AG04450 (cell line): ENCODE data around the gene GABRD. TPM values are rescaled to one million over a fixed set of nuclear protein-coding genes. Genes with fewer than 3 reads are reported as not detected.

Experiments
- CTCF ChIA-PET: fragments of 300-600, 350-600 bp; formaldehyde crosslinking; extraction: SDS; loops from one replicate; lab custom pipeline; 2022; ENCODE audit warnings: antibody characterized with exemption, inconsistent platforms; lab: Charles Lee
- POLR2A ChIA-PET: fragments of 350-600 bp; formaldehyde crosslinking; extraction: SDS; loops from one replicate; lab custom pipeline; 2021; ENCODE audit warnings: antibody characterized with exemption, inconsistent platforms; lab: Yijun Ruan, JAX
- DNase-seq: peaks from one replicate; pipeline ENCODE4 v3.0.0-alpha.2; 2011; ENCODE audit warnings: low read depth, low spot score
- H3K27ac ChIP-seq: one replicate; pipeline ENCODE4 v1.5.1; 2012; ENCODE audit warnings: low read depth, low read length, control low read depth
- H3K27me3 ChIP-seq: one replicate; pipeline ENCODE4 v1.6.0; 2012; ENCODE audit warnings: low read length; ENCODE audit not compliant: control insufficient read depth, insufficient read depth
- H3K4me3 ChIP-seq: 2 replicates; pipeline ENCODE4 v1.5.1; 2011; ENCODE audit warnings: mild to moderate bottlenecking, low read depth, low read length, control low read depth
- H3K9me3 ChIP-seq: 2 replicates; pipeline ENCODE4 v1.5.1; 2012; ENCODE audit warnings: low read length; ENCODE audit not compliant: control insufficient read depth, insufficient read depth
- polyA plus RNA-seq: library from polyadenylated mRNA; depleted of rRNA; stranded (reverse); fragments of >200 nt; gene quantifications from 2 replicates; pipeline ENCODE4 v1.2.3, GENCODE V29; 2011
- TF ChIP-seq, protein P1 (sequence below): IDR thresholded peaks from 2 replicates; pipeline ENCODE4 v1.5.1; 2011; ENCODE audit warnings: low read depth, low read length, control low read depth, inconsistent platforms

GABRD gene
- polyA plus RNA-seq, 1 experiment = not detected

DNA sequence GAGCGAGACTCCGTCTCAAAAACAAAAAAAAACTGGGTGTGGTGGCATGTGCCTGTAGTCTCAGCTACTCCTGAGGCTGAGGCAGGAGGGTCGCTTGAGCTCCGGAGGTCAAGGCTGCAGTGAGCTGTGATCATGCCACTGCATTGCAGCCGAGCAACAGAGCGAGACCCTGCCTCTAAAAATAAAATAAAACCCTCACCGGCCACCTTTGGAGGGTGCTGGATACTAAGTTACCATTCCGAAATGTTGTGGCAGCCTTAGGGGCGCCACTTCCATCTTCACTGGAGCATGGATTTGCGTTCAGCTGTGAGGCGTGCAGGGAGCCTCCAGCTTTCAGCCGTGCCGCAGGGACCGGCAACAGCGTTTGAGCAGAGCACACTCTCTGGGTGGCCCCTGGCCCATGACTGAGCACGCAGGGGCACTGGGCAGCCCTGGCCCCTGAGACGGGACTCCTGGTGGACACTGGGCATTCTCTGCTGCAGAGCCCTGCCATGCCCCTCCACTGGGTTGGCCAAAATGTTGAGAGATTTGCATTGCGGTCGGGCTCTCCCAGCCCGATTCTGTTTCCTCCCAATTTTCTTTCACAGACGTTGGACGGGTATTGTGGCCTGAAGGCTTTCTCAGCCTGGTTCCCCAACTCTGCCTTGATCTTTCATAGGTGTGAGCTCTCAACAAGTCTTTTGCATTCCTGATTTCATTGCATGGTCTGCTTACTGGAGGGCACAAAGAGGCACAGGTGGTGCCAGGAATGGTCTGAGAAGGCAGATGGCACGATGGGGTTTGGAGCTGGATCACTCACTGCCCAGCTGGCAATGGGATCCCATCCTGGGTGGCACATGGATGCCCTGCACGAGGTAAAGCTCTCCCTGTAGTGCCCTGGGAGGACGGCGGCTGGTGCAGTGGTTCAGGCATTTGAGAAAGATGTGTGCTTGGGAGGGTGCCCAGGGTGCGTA, 9.8 kb upstream of the GABRD start:
- TF ChIP-seq, protein P1, sequence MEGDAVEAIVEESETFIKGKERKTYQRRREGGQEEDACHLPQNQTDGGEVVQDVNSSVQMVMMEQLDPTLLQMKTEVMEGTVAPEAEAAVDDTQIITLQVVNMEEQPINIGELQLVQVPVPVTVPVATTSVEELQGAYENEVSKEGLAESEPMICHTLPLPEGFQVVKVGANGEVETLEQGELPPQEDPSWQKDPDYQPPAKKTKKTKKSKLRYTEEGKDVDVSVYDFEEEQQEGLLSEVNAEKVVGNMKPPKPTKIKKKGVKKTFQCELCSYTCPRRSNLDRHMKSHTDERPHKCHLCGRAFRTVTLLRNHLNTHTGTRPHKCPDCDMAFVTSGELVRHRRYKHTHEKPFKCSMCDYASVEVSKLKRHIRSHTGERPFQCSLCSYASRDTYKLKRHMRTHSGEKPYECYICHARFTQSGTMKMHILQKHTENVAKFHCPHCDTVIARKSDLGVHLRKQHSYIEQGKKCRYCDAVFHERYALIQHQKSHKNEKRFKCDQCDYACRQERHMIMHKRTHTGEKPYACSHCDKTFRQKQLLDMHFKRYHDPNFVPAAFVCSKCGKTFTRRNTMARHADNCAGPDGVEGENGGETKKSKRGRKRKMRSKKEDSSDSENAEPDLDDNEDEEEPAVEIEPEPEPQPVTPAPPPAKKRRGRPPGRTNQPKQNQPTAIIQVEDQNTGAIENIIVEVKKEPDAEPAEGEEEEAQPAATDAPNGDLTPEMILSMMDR = no peak
- ChIA-PET POLR2A (no interaction called here), CTCF (no interaction called here)
- H3K27ac ChIP-seq = no peak overlapping the region
- no peak for DNase-seq
- no peaks in the 10 kb centered on the region; the same call in 1 of the 2 replicates for H3K9me3 ChIP-seq
- no peak overlapping the region for H3K4me3 ChIP-seq
- H3K27me3 ChIP-seq = peaks cover 24% of the 10 kb centered on the region

DNA sequence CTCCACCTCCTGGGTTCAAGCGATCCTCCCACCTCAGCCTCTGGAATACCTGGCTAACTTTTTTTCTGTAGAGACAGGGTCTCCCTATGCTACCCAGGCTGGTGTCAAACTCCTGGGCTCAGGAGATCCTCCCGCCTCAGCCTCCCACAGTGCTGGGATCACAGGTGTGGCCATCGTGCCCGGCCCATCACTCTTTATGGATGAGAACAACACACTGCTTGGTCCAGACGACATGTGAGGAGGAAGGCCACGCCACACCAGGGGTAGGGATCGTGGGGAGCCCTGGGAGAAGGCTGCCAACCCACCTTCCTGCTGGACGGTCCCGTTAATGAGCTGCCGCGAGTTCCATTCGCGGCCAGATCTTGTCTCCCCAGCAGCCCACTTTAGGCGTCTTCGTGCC, 5.0 kb upstream of the GABRD start:
- Histone ChIP-seq H3K9me3 (no peaks in the 10 kb centered on the region; the same call in 1 of the 2 replicates), H3K27ac (no peak overlapping the region), H3K27me3 (peaks cover 42% of the 10 kb centered on the region), H3K4me3 (no peak overlapping the region)
- DNase-seq = no peak
- POLR2A ChIA-PET = no interaction called here
- CTCF ChIA-PET = interaction anchor here (2.1 kb wide), 1 partner anchor 31 kb away, joined by 5 read pairs; no protein-coding TSS in a partner anchor
- TF ChIP-seq, protein P1 = no peak

DNA sequence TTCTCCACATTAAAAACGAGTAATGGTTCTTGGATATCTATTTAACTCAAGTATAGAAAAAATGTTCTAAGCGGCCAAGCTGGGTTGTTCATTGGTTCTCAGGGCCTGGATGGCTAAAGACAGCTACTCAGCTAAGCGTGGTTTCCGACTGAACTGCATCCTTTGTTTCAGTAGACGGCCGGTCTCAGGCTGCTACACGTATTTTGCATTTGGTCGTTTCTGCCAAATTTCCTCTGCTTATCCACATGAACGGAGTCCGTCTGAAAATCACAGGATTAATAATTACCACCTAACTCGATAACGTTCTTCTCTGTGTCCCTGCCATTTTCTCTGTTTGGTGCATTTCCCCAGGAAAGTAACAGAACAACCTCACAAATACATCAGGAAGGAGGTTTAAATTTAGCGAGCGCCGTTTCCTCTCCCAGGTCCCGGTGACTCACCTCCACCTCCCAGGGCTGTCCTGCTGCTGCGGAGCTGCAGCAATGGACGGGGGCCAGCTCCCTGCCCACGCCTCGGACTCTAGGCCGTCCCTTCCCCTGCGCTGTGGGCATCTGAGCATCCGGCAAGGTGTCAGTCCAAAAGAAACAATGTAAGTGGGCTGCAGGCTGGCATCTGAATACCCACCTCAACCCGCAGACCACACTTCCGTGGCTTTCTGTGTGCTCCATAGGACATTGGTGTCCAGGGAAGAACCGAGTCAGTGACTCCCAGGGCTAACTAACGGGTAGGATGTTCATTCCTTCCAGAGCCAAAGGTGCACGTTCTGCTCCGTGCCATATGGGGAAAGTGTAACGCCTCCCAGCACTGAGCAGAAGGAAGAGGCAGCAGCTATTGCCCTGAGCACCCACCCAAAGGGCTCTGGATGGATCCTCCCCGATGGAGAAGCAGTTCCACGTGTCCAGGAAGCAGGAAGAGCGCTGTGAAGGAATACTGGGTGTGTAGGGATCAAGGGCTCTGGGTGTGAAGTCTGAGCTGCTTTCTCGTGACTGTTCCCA, 4.1 kb upstream of the GABRD start:
- Histone ChIP-seq H3K9me3 (no peaks in the 10 kb centered on the region; the same call in 1 of the 2 replicates), H3K27ac (no peak overlapping the region), H3K4me3 (no peak overlapping the region), H3K27me3 (peaks cover 47% of the 10 kb centered on the region)
- ChIA-PET POLR2A (no interaction called here), CTCF (no interaction called here)
- DNase-seq = no peak
- TF ChIP-seq, protein P1 = no peak

DNA sequence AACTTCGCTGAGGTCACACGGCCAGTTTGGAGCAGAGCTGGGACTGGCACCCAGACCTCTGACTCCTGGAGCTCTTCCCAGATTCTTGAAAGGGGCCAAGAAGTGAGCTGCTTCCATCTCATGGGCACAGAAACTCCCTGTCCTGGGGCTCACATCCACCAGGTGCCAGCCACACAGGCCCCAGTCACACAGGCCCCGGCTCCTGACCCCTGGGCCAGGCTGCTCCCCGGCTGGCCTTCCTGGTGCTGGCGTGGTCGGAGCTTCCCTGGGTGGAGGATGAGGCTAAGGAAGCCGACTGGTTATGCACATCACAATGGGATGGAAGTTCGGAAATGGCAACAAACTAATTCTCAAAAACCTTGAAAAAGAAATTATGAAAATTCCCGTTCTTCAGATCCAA, 3.0 kb upstream of the GABRD start:
- ChIA-PET POLR2A (no interaction called here), CTCF (no interaction called here)
- no peak for DNase-seq
- H3K9me3 ChIP-seq = no peaks in the 10 kb centered on the region; the same call in 1 of the 2 replicates
- no peak overlapping the region for H3K27ac ChIP-seq
- TF ChIP-seq, protein P1 = no peak
- H3K4me3 ChIP-seq = no peak overlapping the region
- H3K27me3 ChIP-seq = peaks cover 55% of the 10 kb centered on the region
